HepG2 (cell line): ENCODE data around the gene VAX1. TPM values are rescaled to one million over a fixed set of nuclear protein-coding genes. Genes with fewer than 3 reads are reported as not detected.

Experiments
- ARNTL ChIP-seq: sonication (generic); formaldehyde crosslinking; IDR thresholded peaks from 2 replicates; pipeline ENCODE4 v1.4.0; 2020; ENCODE audit warnings: mild to moderate bottlenecking, missing genetic modification reagents
- ATF5 ChIP-seq: sonication (generic); formaldehyde crosslinking; IDR thresholded peaks from 2 replicates; pipeline ENCODE4 v1.4.0; 2020; ENCODE audit warnings: mild to moderate bottlenecking, low read depth, missing genetic modification reagents
- EZH2 ChIP-seq: conservative IDR thresholded peaks from 2 replicates; pipeline ENCODE4 v1.6.1; 2012; ENCODE audit warnings: mild to moderate bottlenecking, low read depth, low read length, moderate library complexity
- GTF2F1 ChIP-seq: fragments of 150-350 bp; IDR thresholded peaks from 2 replicates; pipeline ENCODE4 v1.6.1; 2014; ENCODE audit warnings: low read length
- HES4 ChIP-seq: sonication (generic); formaldehyde crosslinking; IDR thresholded peaks from 2 replicates; pipeline ENCODE4 v1.9.0; 2021; ENCODE audit warnings: mild to moderate bottlenecking, missing genetic modification reagents, borderline replicate concordance
- MXD1 ChIP-seq: sonication (generic); formaldehyde crosslinking; IDR thresholded peaks from 2 replicates; pipeline ENCODE4 v1.4.0; 2020; ENCODE audit warnings: mild to moderate bottlenecking, missing genetic modification reagents
- PCBP2 ChIP-seq: fragments of 200-400 bp; formaldehyde crosslinking; optimal IDR thresholded peaks from 2 replicates; pipeline ENCODE3; 2018; ENCODE audit warnings: low read length, low read depth; ENCODE audit not compliant: poor library complexity, severe bottlenecking
- PHF5A ChIP-seq: IDR thresholded peaks from one replicate; pipeline ENCODE4 v1.6.1; 2018; ENCODE audit warnings: low read depth, missing genetic modification reagents; ENCODE audit not compliant: unreplicated experiment
- REL ChIP-seq: sonication (generic); formaldehyde crosslinking; conservative IDR thresholded peaks from 2 replicates; pipeline ENCODE4 v1.8.0; 2022; ENCODE audit warnings: mild to moderate bottlenecking, missing genetic modification reagents, moderate library complexity
- TARDBP ChIP-seq: sonication (generic); formaldehyde crosslinking; IDR thresholded peaks from 2 replicates; pipeline ENCODE4 v1.8.0; 2022; ENCODE audit warnings: mild to moderate bottlenecking, missing genetic modification reagents
- TBL1XR1 ChIP-seq: fragments of 150-350 bp; IDR thresholded peaks from 2 replicates; pipeline ENCODE4 v1.6.1; 2014; ENCODE audit warnings: borderline replicate concordance, low read length; ENCODE audit not compliant: partially characterized antibody
- TCF7 ChIP-seq: sonication (generic); IDR thresholded peaks from 2 replicates; pipeline ENCODE4 v1.6.1; 2016; ENCODE audit warnings: antibody characterized with exemption, low read depth
- TFDP2 ChIP-seq: sonication (generic); formaldehyde crosslinking; IDR thresholded peaks from 2 replicates; pipeline ENCODE4 v1.4.0; 2020; ENCODE audit warnings: missing genetic modification reagents
- ZFP1 ChIP-seq: IDR thresholded peaks from 2 replicates; pipeline ENCODE4 v1.6.1; 2016
- ZMYM2 ChIP-seq: sonication (generic); formaldehyde crosslinking; IDR thresholded peaks from 2 replicates; pipeline ENCODE4 v1.8.0; 2022; ENCODE audit warnings: mild to moderate bottlenecking, missing genetic modification reagents
- ZNF318 ChIP-seq: sonication (generic); formaldehyde crosslinking; IDR thresholded peaks from 2 replicates; pipeline ENCODE4 v1.4.0; 2020; ENCODE audit warnings: mild to moderate bottlenecking, missing genetic modification reagents
- ZNF337 ChIP-seq: sonication (generic); formaldehyde crosslinking; IDR thresholded peaks from 2 replicates; pipeline ENCODE4 v1.5.1; 2020; ENCODE audit warnings: missing genetic modification reagents, low read depth, mild to moderate bottlenecking, borderline replicate concordance
- ZNF446 ChIP-seq: sonication (generic); formaldehyde crosslinking; IDR thresholded peaks from 2 replicates; pipeline ENCODE4 v1.5.0; 2020; ENCODE audit warnings: mild to moderate bottlenecking, missing genetic modification reagents
- ZSCAN21 ChIP-seq: sonication (generic); formaldehyde crosslinking; IDR thresholded peaks from 2 replicates; pipeline ENCODE4 v1.8.0; 2022; ENCODE audit warnings: mild to moderate bottlenecking, missing genetic modification reagents, moderate library complexity, borderline replicate concordance
- polyA plus RNA-seq, 8 experiments: library from polyadenylated mRNA; depleted of rRNA in 3 of 8; stranded (reverse) in 7 of 8; unstranded in 1 of 8; fragments of >200 nt; fragmentation: Illumina TruSeq in 4 of 8; extraction: Trizol in 4 of 8; gene quantifications; 2 replicates each; pipeline versions ENCODE4 v1.2.1 to v1.2.3, GENCODE V29; 2011 to 2016; ENCODE audit warnings: low read depth in 4 of 8, missing spikeins in 1 of 8, mixed read lengths in 1 of 8; ENCODE audit not compliant: insufficient read depth in 1 of 8
- total RNA-seq, 5 experiments: library from RNA; depleted of rRNA; stranded (reverse); fragments of >200 nt; fragmentation: Illumina TruSeq; extraction: Trizol; gene quantifications; 2 replicates each; pipeline ENCODE4 v1.2.3, GENCODE V29; 2016; ENCODE audit warnings: low read depth in 1 of 5

VAX1 gene
- total and polyA plus RNA-seq, 2 of the 13 experiments (the other 11 are each of a cell fraction or from before 2014, with no cell fraction given): not detected

- no peak for TF ChIP-seq ZNF318 (CRISPR knock-in tag)
- no peak for TF ChIP-seq ARNTL
- TF ChIP-seq ZNF446 (CRISPR knock-in tag): 0 out of 2 replicates have a peak, but pooled peaks have one; percentile 35
- no peak for TF ChIP-seq PHF5A (CRISPR knock-in tag)
- TF ChIP-seq TARDBP (CRISPR knock-in tag): no peak
- TF ChIP-seq ZMYM2 (CRISPR knock-in tag): no peak
- TF ChIP-seq MXD1 (CRISPR knock-in tag): no peak
- no peak for TF ChIP-seq TFDP2 (CRISPR knock-in tag)
- no peak for TF ChIP-seq GTF2F1
- no peak for TF ChIP-seq ATF5
- no peak for TF ChIP-seq REL
- no peak for TF ChIP-seq PCBP2
- no peak for TF ChIP-seq TBL1XR1
- 0 out of 2 replicates have a peak, but pooled peaks have one; percentile 36 for TF ChIP-seq ZSCAN21
- TF ChIP-seq ZNF337 (CRISPR knock-in tag): no peak
- TF ChIP-seq HES4 (CRISPR knock-in tag): 0 out of 2 replicates have a peak, but pooled peaks have one; percentile 36
- no peak for TF ChIP-seq TCF7
- no peak for TF ChIP-seq ZFP1 (CRISPR knock-in tag)
- peak; percentile 69 for TF ChIP-seq EZH2
Measured at GRCh38 chr10:117163061-117163953, 25.2 kb upstream of the VAX1 start (continued).
